H9 (cell line): ENCODE results near the gene CYP27C1. TPM values are rescaled to one million over a fixed set of nuclear protein-coding genes. Genes with fewer than 3 reads are reported as not detected.

Experiments
- DNase-seq: peaks from one replicate; pipeline ENCODE4 v3.0.0-alpha.2; 2017
- H2AFZ ChIP-seq: one replicate; pipeline ENCODE4 v1.6.1; 2013; ENCODE audit warnings: mild to moderate bottlenecking, low read length, control low read depth, moderate library complexity
- H2AK5ac ChIP-seq: 2 replicates; pipeline ENCODE4 v1.6.1; 2013; ENCODE audit warnings: low read length, control low read depth, mixed read lengths; ENCODE audit not compliant: insufficient read length
- H2BK120ac ChIP-seq: one replicate; pipeline ENCODE4 v1.6.1; 2013; ENCODE audit warnings: low read depth, mild to moderate bottlenecking, low read length, control low read depth, inconsistent platforms; ENCODE audit not compliant: poor library complexity, severe bottlenecking
- H2BK12ac ChIP-seq: 2 replicates; pipeline ENCODE4 v1.6.1; 2013; ENCODE audit warnings: low read length, control low read depth, mixed read lengths, low read depth; ENCODE audit not compliant: insufficient read length
- H2BK15ac ChIP-seq: 2 replicates; pipeline ENCODE4 v1.6.1; 2013; ENCODE audit warnings: low read depth, low read length, control low read depth
- H2BK20ac ChIP-seq: one replicate; pipeline ENCODE4 v1.6.1; 2013; ENCODE audit warnings: low read depth, mild to moderate bottlenecking, low read length, control low read depth, inconsistent platforms; ENCODE audit not compliant: poor library complexity, severe bottlenecking
- H2BK5ac ChIP-seq: 2 replicates; pipeline ENCODE4 v1.6.1; 2013; ENCODE audit warnings: low read length, control low read depth, mixed read lengths; ENCODE audit not compliant: insufficient read length
- H3K14ac ChIP-seq: 2 replicates; pipeline ENCODE4 v1.6.1; 2013; ENCODE audit warnings: low read length, control low read depth; ENCODE audit not compliant: insufficient read depth
- H3K18ac ChIP-seq: 2 replicates; pipeline ENCODE4 v1.6.1; 2013; ENCODE audit warnings: low read depth, mild to moderate bottlenecking, mixed read lengths, low read length, control low read depth; ENCODE audit not compliant: insufficient read length
- H3K23ac ChIP-seq: 2 replicates; pipeline ENCODE4 v1.6.1; 2013; ENCODE audit warnings: low read length, control low read depth, mixed read lengths, low read depth; ENCODE audit not compliant: insufficient read length
- H3K23me2 ChIP-seq: 2 replicates; pipeline ENCODE4 v1.6.1; 2013; ENCODE audit warnings: low read depth, mild to moderate bottlenecking, mixed read lengths, low read length, control low read depth; ENCODE audit not compliant: insufficient read length, poor library complexity, severe bottlenecking
- H3K27ac ChIP-seq: 2 replicates; pipeline ENCODE4 v1.5.1; 2013; ENCODE audit warnings: low read length, control low read depth, mixed read lengths, low read depth; ENCODE audit not compliant: insufficient read length
- H3K27me3 ChIP-seq: 2 replicates; pipeline ENCODE4 v1.6.1; 2013; ENCODE audit warnings: low read length, control low read depth, inconsistent platforms; ENCODE audit not compliant: insufficient read depth
- H3K4ac ChIP-seq: 2 replicates; pipeline ENCODE4 v1.6.1; 2013; ENCODE audit warnings: low read depth, mild to moderate bottlenecking, control low read depth, inconsistent platforms, low read length, moderate library complexity
- H3K4me1 ChIP-seq: 2 replicates; pipeline ENCODE4 v1.6.1; 2013; ENCODE audit warnings: low read length, control low read depth, inconsistent platforms; ENCODE audit not compliant: insufficient read depth
- H3K4me2 ChIP-seq: 2 replicates; pipeline ENCODE4 v1.6.1; 2013; ENCODE audit warnings: low read length, control low read depth, mixed read lengths; ENCODE audit not compliant: insufficient read length, insufficient read depth
- H3K56ac ChIP-seq: 2 replicates; pipeline ENCODE4 v1.6.1; 2013; ENCODE audit warnings: low read depth, mild to moderate bottlenecking, mixed read lengths, low read length, control low read depth; ENCODE audit not compliant: insufficient read length
- H3K79me1 ChIP-seq: 2 replicates; pipeline ENCODE4 v1.6.1; 2013; ENCODE audit warnings: low read depth, mild to moderate bottlenecking, moderate library complexity, low read length, control low read depth, inconsistent platforms; ENCODE audit not compliant: insufficient read depth, poor library complexity, severe bottlenecking
- H3K79me2 ChIP-seq: 2 replicates; pipeline ENCODE4 v1.6.1; 2013; ENCODE audit warnings: low read length, control low read depth, inconsistent platforms; ENCODE audit not compliant: insufficient read depth
- H3K9ac ChIP-seq: 2 replicates; pipeline ENCODE4 v1.6.1; 2013; ENCODE audit warnings: low read length, control low read depth, mixed read lengths; ENCODE audit not compliant: insufficient read length; ENCODE audit errors: extremely low read depth
- H3K9me3 ChIP-seq: one replicate; pipeline ENCODE4 v1.6.1; 2013; ENCODE audit warnings: low read depth, low read length, inconsistent platforms; ENCODE audit not compliant: control insufficient read depth
- H3T11ph ChIP-seq: one replicate; pipeline ENCODE4 v1.6.1; 2013; ENCODE audit warnings: mild to moderate bottlenecking, low read length, control low read depth, inconsistent platforms
- H4K20me1 ChIP-seq: one replicate; pipeline ENCODE4 v1.6.1; 2013; ENCODE audit not compliant: control insufficient read depth, insufficient read length, insufficient read depth
- H4K5ac ChIP-seq: 2 replicates; pipeline ENCODE4 v1.6.1; 2013; ENCODE audit warnings: low read depth, mild to moderate bottlenecking, mixed read lengths, low read length, control low read depth; ENCODE audit not compliant: insufficient read length
- H4K8ac ChIP-seq: replicated peaks from 2 replicates; pipeline ENCODE4 v1.6.1; 2013; ENCODE audit warnings: low read length, control low read depth, mixed read lengths, low read depth; ENCODE audit not compliant: insufficient read length
- H4K91ac ChIP-seq: 2 replicates; pipeline ENCODE4 v1.6.1; 2013; ENCODE audit warnings: low read depth, mild to moderate bottlenecking, moderate library complexity, mixed read lengths, low read length, control low read depth; ENCODE audit not compliant: insufficient read length
- H3K27ac Mint-ChIP-seq, 3 experiments: 2 replicates in 2 of 3; 3 replicates in 1 of 3; pipeline ENCODE4 v1.8.0; 2020 to 2021; ENCODE audit warnings: mixed read lengths in 3 of 3, mild to moderate bottlenecking in 1 of 3, moderate library complexity in 1 of 3
- H3K27me3 Mint-ChIP-seq: 2 replicates; pipeline ENCODE4 v1.8.0; 2021; ENCODE audit warnings: low read depth, mild to moderate bottlenecking, moderate library complexity, mixed read lengths
- H3K36me3 Mint-ChIP-seq, 3 experiments: 2 replicates in 2 of 3; 3 replicates in 1 of 3; pipeline ENCODE4 v1.8.0; 2020 to 2021; ENCODE audit warnings: low read depth in 3 of 3, mixed read lengths in 3 of 3; ENCODE audit not compliant: insufficient read depth in 1 of 3
- H3K4me1 Mint-ChIP-seq, 2 experiments: 2 replicates each; pipeline ENCODE4 v1.8.0; 2020; ENCODE audit warnings: mixed read lengths in 2 of 2
- H3K4me3 Mint-ChIP-seq, 2 experiments: 2 replicates in 1 of 2; 3 replicates in 1 of 2; pipeline ENCODE4 v1.8.0; 2020 to 2021; ENCODE audit warnings: mild to moderate bottlenecking in 2 of 2, mixed read lengths in 2 of 2, moderate library complexity in 1 of 2
- H3K9me3 Mint-ChIP-seq, 2 experiments: 2 replicates in 1 of 2; 3 replicates in 1 of 2; pipeline ENCODE4 v1.8.0; 2020; ENCODE audit warnings: mild to moderate bottlenecking in 2 of 2, mixed read lengths in 2 of 2, moderate library complexity in 1 of 2
- WGBS: extraction: QIAGEN DNeasy Blood & Tissue Kit; methylation state at CpG from one replicate; pipeline ENCODE4 v1.1.7; 2013; ENCODE audit warnings: missing lambda C conversion rate, low lambda C conversion rate, mixed read lengths; ENCODE audit not compliant: insufficient read length; ENCODE audit errors: extremely low coverage; 5-methylcytosine and 5-hydroxymethylcytosine counted together
- total RNA-seq: library from RNA; stranded (reverse); gene quantifications from 2 replicates; pipeline ENCODE4 v1.2.1, GENCODE V29; 2021
- TF ChIP-seq, protein P1 (sequence below): fragments of 200-600 bp; sonication (generic); conservative IDR thresholded peaks from 3 replicates; pipeline ENCODE4 v1.8.0; 2021; ENCODE audit warnings: antibody characterized with exemption, mild to moderate bottlenecking

The CYP27C1 gene
- total RNA-seq, 1 experiment from 2014 or later: 2.3 TPM

GRCh38 chr2:127196998-127197397, 23.1 kb downstream of the CYP27C1 start:
- Histone ChIP-seq H3K23me2 (no peaks in the 10 kb centered on the region), H2AFZ (no peak overlapping the region), H2BK120ac (no peak overlapping the region), H2BK12ac (no peak overlapping the region), H3K18ac (no peak overlapping the region), H3K4ac (no peak overlapping the region), H4K5ac (no peak overlapping the region), H4K20me1 (no peaks in the 10 kb centered on the region), H3K4me2 (peak overlapping the region; percentile 31), H3K56ac (no peak overlapping the region), H3K27me3 (no peaks in the 10 kb centered on the region; the same call in 1 of the 2 replicates), H2BK15ac (no peak overlapping the region), H2BK5ac (no peak overlapping the region), H4K91ac (no peak overlapping the region), H4K8ac (no peak overlapping the region), H3T11ph (no peak overlapping the region), H3K14ac (no peak overlapping the region), H3K23ac (no peak overlapping the region), H3K9me3 (no peaks in the 10 kb centered on the region), H3K9ac (no peak overlapping the region), H2BK20ac (no peak overlapping the region), H2AK5ac (no peak overlapping the region), H3K79me2 (no peaks in the 10 kb centered on the region), H3K4me1 (no peaks in the 10 kb centered on the region; the same call in 1 of the 2 replicates), H3K79me1 (no peaks in the 10 kb centered on the region), H3K27ac (no peak overlapping the region)
- Mint-ChIP-seq H3K27ac (no peak overlapping the region), H3K9me3 (peaks cover 3 to 7% of the 10 kb centered on the region in 2 experiments; a peak in 2 of 5 replicates), H3K36me3 (peaks cover 0 to 20% (median 5%) of the 10 kb centered on the region in 3 experiments; a peak in 5 of 7 replicates), H3K27me3 (peaks cover 1% of the 10 kb centered on the region; the same call in 1 of the 2 replicates), H3K4me3 (no peak overlapping the region), H3K4me1 (peaks cover 26 to 33% of the 10 kb centered on the region in 2 experiments)
- WGBS: no CpG with 5 or more reads among the region's 4 CpGs
- DNase-seq: no peak
- TF ChIP-seq, protein P1, sequence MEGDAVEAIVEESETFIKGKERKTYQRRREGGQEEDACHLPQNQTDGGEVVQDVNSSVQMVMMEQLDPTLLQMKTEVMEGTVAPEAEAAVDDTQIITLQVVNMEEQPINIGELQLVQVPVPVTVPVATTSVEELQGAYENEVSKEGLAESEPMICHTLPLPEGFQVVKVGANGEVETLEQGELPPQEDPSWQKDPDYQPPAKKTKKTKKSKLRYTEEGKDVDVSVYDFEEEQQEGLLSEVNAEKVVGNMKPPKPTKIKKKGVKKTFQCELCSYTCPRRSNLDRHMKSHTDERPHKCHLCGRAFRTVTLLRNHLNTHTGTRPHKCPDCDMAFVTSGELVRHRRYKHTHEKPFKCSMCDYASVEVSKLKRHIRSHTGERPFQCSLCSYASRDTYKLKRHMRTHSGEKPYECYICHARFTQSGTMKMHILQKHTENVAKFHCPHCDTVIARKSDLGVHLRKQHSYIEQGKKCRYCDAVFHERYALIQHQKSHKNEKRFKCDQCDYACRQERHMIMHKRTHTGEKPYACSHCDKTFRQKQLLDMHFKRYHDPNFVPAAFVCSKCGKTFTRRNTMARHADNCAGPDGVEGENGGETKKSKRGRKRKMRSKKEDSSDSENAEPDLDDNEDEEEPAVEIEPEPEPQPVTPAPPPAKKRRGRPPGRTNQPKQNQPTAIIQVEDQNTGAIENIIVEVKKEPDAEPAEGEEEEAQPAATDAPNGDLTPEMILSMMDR: peak; percentile 76
